K562 (cell line): ENCODE measurements around the gene NCKAP1. TPM values are rescaled to one million over a fixed set of nuclear protein-coding genes. Genes with fewer than 3 reads are reported as not detected.

Experiments
- ATF1 ChIP-seq, 2 experiments: fragments of 450-650 bp in 1 of 2; IDR thresholded peaks; 2 replicates each; pipeline ENCODE4 v1.6.1; 2016; ENCODE audit warnings: missing compliant biosample characterization in 1 of 2, missing genetic modification characterization in 1 of 2
- GATAD2B ChIP-seq: fragments of 450-650 bp; IDR thresholded peaks from 2 replicates; pipeline ENCODE4 v1.6.1; 2017; ENCODE audit warnings: mild to moderate bottlenecking, borderline replicate concordance
- HDAC3 ChIP-seq: fragments of 450-650 bp; IDR thresholded peaks from 2 replicates; pipeline ENCODE4 v1.6.1; 2018; ENCODE audit warnings: borderline replicate concordance, mild to moderate bottlenecking, moderate library complexity; ENCODE audit not compliant: partially characterized antibody
- LCOR ChIP-seq: sonication (generic); formaldehyde crosslinking; IDR thresholded peaks from 2 replicates; pipeline ENCODE4 v1.8.0; 2022; ENCODE audit warnings: mild to moderate bottlenecking, missing genetic modification reagents
- NCOA1 ChIP-seq: fragments of 450-650 bp; IDR thresholded peaks from 2 replicates; pipeline ENCODE4 v1.6.1; 2016; ENCODE audit warnings: low read depth
- SP1 ChIP-seq: sonication (generic); formaldehyde crosslinking; IDR thresholded peaks from 2 replicates; pipeline ENCODE4 v1.8.1; 2022; ENCODE audit warnings: mild to moderate bottlenecking, missing genetic modification reagents
- TAF9B ChIP-seq: fragments of 450-650 bp; IDR thresholded peaks from 2 replicates; pipeline ENCODE4 v1.6.1; 2018; ENCODE audit warnings: mild to moderate bottlenecking; ENCODE audit not compliant: partially characterized antibody
- TBL1XR1 ChIP-seq, 2 experiments: IDR thresholded peaks; 2 replicates each; pipeline ENCODE4 v1.6.1; 2012; ENCODE audit warnings: improper control_type of control experiment in 2 of 2, low read length in 2 of 2, mild to moderate bottlenecking in 1 of 2
- polyA plus RNA-seq, 8 experiments: library from polyadenylated mRNA; depleted of rRNA in 4 of 8; stranded (reverse) in 5 of 8; unstranded in 3 of 8; fragments of >200 nt; fragmentation: Nextera tagmentation in 2 of 8; fragmentation: Illumina TruSeq in 1 of 8; extraction: Ambion mirVana in 2 of 8; extraction: Trizol in 1 of 8; gene quantifications; 2 replicates each; pipeline versions ENCODE4 v1.2.1 to v1.2.3, GENCODE V29; 2011 to 2014; ENCODE audit warnings: inconsistent platforms in 1 of 8, missing spikeins in 1 of 8
- total RNA-seq, 7 experiments: library from RNA; depleted of rRNA in 6 of 7; stranded (reverse); fragments of >200 nt in 6 of 7; fragmentation: Illumina TruSeq in 2 of 7; extraction: Trizol in 2 of 7; gene quantifications; 2 replicates each; pipeline versions ENCODE4 v1.2.1 to v1.2.3, GENCODE V29; 2011 to 2021; ENCODE audit warnings: low replicate concordance in 1 of 7
- TF ChIP-seq, protein P1 (sequence below): IDR thresholded peaks from 2 replicates; pipeline ENCODE4 v1.6.1; 2014; ENCODE audit warnings: antibody characterized with exemption
- TF ChIP-seq, protein P2 (sequence below): fragments of 450-650 bp; IDR thresholded peaks from 2 replicates; pipeline ENCODE4 v1.6.1; 2017; ENCODE audit warnings: mild to moderate bottlenecking, moderate library complexity
- TF ChIP-seq, protein P3 (sequence below): fragments of 450-650 bp; IDR thresholded peaks from 2 replicates; pipeline ENCODE4 v1.6.1; 2016; ENCODE audit warnings: borderline replicate concordance
- TF ChIP-seq, protein P4 (sequence below): fragments of 450-650 bp; formaldehyde crosslinking; IDR thresholded peaks from 2 replicates; pipeline ENCODE4 v1.4.0; 2020; ENCODE audit warnings: mild to moderate bottlenecking, moderate library complexity
- TF ChIP-seq, protein P5 (sequence below): sonication (generic); formaldehyde crosslinking; IDR thresholded peaks from 2 replicates; pipeline ENCODE4 v1.8.1; 2022; ENCODE audit warnings: missing genetic modification reagents
- TF ChIP-seq, protein P6 (sequence below): sonication (generic); formaldehyde crosslinking; IDR thresholded peaks from 2 replicates; pipeline ENCODE4 v1.5.0; 2020; ENCODE audit warnings: missing genetic modification reagents
- TF ChIP-seq, protein P7 (sequence below): fragments of 450-650 bp; IDR thresholded peaks from 2 replicates; pipeline ENCODE4 v1.6.1; 2014; ENCODE audit warnings: low read depth, mild to moderate bottlenecking, moderate library complexity, borderline replicate concordance

NCKAP1 gene
- total and polyA plus RNA-seq, 9 of the 15 experiments (the other 6 are each of a cell fraction or from before 2014, with no cell fraction given), result 34.0 to 153 (median 88.7) TPM

DNA sequence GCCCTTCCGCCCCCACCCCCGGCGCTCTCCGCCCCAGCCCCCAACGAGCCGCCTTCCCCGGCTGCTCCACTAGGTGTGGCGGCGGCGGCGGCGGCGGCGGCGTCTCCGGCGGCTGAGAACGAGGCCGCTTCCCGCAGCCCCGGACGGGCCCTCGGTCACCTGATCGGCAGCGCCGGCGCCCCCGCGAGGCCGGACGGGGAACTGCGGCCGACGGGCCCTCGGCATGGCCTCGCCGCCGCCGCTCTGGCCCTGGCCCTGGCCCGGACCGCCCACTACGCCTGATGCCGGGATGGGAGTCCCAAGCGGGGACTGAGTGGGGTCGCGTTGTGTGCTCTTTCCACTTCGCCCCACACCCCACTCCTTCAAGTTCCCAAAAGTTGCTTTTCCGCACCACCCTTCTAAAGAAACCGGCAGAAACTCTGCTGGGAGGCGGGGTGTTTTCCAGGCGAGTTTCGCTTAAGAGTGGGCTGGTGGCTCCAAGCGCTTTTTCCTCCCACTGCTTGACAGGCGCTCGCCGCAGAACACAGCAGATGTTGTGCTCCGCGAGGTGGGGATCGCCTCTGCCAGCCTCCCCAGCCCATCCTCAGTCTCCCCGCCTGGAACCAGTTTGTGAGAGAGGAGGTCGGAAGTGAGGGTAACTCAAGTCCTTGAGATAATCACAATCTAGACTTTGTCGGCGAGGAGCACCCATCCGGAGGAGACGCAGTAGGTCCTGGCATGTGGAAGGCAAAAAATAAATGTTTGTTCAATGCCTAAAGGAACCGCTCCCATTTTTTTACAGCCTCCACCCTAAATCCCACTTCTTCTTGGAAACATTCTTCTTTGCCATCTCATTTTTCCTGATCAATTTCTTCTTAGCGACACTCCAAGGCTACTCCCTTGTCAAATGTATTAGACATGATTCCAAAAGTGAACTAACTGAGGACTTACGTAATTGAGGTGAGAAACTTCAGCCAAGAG lies at the start of gene NCKAP1 (continued):
- TF ChIP-seq, protein P1, sequence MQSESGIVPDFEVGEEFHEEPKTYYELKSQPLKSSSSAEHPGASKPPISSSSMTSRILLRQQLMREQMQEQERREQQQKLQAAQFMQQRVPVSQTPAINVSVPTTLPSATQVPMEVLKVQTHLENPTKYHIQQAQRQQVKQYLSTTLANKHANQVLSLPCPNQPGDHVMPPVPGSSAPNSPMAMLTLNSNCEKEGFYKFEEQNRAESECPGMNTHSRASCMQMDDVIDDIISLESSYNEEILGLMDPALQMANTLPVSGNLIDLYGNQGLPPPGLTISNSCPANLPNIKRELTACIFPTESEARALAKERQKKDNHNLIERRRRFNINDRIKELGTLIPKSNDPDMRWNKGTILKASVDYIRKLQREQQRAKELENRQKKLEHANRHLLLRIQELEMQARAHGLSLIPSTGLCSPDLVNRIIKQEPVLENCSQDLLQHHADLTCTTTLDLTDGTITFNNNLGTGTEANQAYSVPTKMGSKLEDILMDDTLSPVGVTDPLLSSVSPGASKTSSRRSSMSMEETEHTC, result peak; percentile 99
- peak; percentile 96 for TF ChIP-seq GATAD2B
- TF ChIP-seq HDAC3, result no peak
- TF ChIP-seq LCOR (CRISPR knock-in tag), result peak; percentile 86
- TF ChIP-seq, protein P2, sequence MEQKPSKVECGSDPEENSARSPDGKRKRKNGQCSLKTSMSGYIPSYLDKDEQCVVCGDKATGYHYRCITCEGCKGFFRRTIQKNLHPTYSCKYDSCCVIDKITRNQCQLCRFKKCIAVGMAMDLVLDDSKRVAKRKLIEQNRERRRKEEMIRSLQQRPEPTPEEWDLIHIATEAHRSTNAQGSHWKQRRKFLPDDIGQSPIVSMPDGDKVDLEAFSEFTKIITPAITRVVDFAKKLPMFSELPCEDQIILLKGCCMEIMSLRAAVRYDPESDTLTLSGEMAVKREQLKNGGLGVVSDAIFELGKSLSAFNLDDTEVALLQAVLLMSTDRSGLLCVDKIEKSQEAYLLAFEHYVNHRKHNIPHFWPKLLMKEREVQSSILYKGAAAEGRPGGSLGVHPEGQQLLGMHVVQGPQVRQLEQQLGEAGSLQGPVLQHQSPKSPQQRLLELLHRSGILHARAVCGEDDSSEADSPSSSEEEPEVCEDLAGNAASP, result no peak
- TF ChIP-seq, protein P3, sequence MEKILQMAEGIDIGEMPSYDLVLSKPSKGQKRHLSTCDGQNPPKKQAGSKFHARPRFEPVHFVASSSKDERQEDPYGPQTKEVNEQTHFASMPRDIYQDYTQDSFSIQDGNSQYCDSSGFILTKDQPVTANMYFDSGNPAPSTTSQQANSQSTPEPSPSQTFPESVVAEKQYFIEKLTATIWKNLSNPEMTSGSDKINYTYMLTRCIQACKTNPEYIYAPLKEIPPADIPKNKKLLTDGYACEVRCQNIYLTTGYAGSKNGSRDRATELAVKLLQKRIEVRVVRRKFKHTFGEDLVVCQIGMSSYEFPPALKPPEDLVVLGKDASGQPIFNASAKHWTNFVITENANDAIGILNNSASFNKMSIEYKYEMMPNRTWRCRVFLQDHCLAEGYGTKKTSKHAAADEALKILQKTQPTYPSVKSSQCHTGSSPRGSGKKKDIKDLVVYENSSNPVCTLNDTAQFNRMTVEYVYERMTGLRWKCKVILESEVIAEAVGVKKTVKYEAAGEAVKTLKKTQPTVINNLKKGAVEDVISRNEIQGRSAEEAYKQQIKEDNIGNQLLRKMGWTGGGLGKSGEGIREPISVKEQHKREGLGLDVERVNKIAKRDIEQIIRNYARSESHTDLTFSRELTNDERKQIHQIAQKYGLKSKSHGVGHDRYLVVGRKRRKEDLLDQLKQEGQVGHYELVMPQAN, result peak; percentile 51; the same call in 1 of the 2 replicates
- TF ChIP-seq, protein P4, sequence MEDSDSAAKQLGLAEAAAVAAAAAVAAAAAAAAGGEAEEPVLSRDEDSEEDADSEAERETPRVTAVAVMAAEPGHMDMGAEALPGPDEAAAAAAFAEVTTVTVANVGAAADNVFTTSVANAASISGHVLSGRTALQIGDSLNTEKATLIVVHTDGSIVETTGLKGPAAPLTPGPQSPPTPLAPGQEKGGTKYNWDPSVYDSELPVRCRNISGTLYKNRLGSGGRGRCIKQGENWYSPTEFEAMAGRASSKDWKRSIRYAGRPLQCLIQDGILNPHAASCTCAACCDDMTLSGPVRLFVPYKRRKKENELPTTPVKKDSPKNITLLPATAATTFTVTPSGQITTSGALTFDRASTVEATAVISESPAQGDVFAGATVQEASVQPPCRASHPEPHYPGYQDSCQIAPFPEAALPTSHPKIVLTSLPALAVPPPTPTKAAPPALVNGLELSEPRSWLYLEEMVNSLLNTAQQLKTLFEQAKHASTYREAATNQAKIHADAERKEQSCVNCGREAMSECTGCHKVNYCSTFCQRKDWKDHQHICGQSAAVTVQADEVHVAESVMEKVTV, result peak; percentile 66; the same call in 1 of the 2 replicates
- TF ChIP-seq, protein P5, sequence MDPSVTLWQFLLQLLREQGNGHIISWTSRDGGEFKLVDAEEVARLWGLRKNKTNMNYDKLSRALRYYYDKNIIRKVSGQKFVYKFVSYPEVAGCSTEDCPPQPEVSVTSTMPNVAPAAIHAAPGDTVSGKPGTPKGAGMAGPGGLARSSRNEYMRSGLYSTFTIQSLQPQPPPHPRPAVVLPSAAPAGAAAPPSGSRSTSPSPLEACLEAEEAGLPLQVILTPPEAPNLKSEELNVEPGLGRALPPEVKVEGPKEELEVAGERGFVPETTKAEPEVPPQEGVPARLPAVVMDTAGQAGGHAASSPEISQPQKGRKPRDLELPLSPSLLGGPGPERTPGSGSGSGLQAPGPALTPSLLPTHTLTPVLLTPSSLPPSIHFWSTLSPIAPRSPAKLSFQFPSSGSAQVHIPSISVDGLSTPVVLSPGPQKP (CRISPR knock-in tag), result no peak
- TF ChIP-seq ATF1 (CRISPR knock-in tag; IDR thresholded peaks at IDR 0.05), result no peak
- TF ChIP-seq ATF1 (tag; IDR thresholded peaks at IDR 0.05), result 0 out of 2 replicates have a peak, but pooled peaks have one; percentile 21
- TF ChIP-seq NCOA1, result no peak
- TF ChIP-seq, protein P6, sequence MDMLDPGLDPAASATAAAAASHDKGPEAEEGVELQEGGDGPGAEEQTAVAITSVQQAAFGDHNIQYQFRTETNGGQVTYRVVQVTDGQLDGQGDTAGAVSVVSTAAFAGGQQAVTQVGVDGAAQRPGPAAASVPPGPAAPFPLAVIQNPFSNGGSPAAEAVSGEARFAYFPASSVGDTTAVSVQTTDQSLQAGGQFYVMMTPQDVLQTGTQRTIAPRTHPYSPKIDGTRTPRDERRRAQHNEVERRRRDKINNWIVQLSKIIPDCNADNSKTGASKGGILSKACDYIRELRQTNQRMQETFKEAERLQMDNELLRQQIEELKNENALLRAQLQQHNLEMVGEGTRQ (CRISPR knock-in tag), result peak; percentile 82
- TF ChIP-seq, protein P7, sequence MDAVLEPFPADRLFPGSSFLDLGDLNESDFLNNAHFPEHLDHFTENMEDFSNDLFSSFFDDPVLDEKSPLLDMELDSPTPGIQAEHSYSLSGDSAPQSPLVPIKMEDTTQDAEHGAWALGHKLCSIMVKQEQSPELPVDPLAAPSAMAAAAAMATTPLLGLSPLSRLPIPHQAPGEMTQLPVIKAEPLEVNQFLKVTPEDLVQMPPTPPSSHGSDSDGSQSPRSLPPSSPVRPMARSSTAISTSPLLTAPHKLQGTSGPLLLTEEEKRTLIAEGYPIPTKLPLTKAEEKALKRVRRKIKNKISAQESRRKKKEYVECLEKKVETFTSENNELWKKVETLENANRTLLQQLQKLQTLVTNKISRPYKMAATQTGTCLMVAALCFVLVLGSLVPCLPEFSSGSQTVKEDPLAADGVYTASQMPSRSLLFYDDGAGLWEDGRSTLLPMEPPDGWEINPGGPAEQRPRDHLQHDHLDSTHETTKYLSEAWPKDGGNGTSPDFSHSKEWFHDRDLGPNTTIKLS, result 0 out of 2 replicates have a peak, but pooled peaks have one; percentile 20
- TF ChIP-seq SP1 (CRISPR knock-in tag), result no peak; the same call in 1 of the 2 replicates
- peak; percentile 27 for TF ChIP-seq TAF9B
- TF ChIP-seq TBL1XR1 (IDR thresholded peaks at IDR 0.05; ENCODE audit: low read length in 2 of 2), result peak in 1 of 2 experiments; percentile 27; a peak in 2 of 4 replicates
